Activated gamma-delta T cell treated with anti-CD3 and anti-CD28 coated beads, Interleukin-2, amount 50 U/mL, for 16 hours (primary cell): ENCODE results near the gene TPRX1.
"Not testable (repeated sequence)": the region's sequence is repeated elsewhere in the genome, so short reads cannot be mapped to it uniquely, and the experiment has no call there.

Source experiments
- DNase-seq: peaks from one replicate; pipeline ENCODE4 v3.0.0-alpha.2; 2020; ENCODE audit warnings: low read depth

TPRX1 gene

GRCh38 chr19:47767349-47767748 is 37.0 kb downstream of the TPRX1 start:
- DNase-seq: no peak

- DNase-seq: no peak
These were observed 37.7 kb downstream of the TPRX1 start for GRCh38 chr19:47766670-47767069.

- DNase-seq: no peak
These were observed 38.1 kb downstream of the TPRX1 start for GRCh38 chr19:47766359-47766620.

GRCh38 chr19:47765523-47766358 is 38.6 kb downstream of the TPRX1 start:
- DNase-seq: no peak

- DNase-seq: not testable (repeated sequence)
These were observed 39.6 kb downstream of the TPRX1 start for GRCh38 chr19:47764705-47765104.

DNA sequence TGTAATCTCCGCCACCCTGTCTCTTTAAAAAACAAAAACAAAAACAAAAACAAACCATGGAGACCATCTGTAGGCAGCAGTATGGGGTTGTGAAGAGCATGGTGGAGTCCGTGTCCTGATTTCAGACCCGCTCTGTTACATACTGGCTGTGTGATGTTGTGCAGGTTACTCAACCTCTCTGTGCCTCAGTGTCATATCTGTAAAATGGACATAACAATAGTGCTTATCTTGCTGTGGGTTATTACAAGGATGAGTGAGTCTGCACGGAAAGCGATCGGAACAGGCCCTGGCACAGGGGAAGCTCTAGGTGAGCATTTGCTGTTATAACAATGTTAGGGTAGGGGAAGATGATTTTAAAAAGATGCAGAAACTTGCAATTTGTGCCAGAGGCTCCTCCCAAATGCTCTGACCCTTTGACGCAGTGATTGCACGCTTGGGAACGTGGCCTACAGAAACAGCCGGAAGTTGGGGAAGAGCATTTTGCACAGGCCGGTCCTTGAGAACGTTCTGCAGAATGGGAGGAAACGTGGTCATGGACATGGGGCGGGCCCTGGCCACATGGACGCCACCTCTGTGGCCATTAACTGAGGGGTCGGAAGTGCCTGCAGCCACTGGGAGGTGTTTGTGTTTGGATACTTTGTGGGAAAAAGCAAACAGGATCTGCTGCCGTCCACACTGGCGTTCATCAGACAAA is 41.6 kb downstream of the TPRX1 start:
- no peak for DNase-seq

- no peak for DNase-seq
These were observed 42.2 kb downstream of the TPRX1 start for GRCh38 chr19:47762151-47762550.

- no peak for DNase-seq
These were observed 42.8 kb downstream of the TPRX1 start for GRCh38 chr19:47761566-47761965.

DNA sequence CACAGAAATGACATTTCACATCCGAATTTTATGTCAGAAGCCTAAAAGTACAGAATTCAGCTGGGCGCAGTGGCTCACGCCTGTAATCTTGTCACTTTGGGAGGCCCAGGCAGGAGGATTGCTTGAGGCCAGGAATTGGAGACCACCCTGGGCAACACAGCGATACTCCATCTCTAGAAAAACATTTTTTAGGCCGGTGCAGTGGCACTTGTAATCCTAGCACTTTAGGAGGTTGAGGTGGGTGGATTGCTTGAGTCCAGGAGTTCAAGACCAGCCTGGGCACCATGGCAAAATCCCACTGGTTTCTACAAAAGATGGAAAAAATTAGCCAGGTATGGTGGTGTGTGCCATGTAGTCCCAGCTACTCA is 43.7 kb downstream of the TPRX1 start:
- DNase-seq: no peak

DNA sequence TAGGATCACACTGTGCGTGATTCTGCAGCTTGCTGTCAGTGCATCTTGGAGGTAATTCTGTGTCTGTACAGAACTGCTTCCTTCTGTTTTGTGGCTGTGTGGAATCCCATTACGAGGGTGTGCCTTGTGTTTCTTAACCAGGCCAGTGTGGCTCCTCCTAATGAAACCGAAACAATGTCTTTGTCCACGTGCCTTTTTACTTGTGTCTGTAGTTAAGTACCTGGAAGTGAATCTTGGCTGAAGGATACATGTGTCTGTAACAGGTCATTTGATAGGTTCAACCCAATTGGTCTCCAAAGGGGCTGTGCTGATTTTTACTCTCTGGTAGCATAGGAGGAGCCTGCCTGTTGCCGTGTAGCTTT is 45.9 kb downstream of the TPRX1 start:
- DNase-seq: no peak

- no peak for DNase-seq
These were observed 46.5 kb downstream of the TPRX1 start for GRCh38 chr19:47757617-47758442.

GRCh38 chr19:47756953-47757608 is 47.3 kb downstream of the TPRX1 start:
- no peak for DNase-seq

DNA sequence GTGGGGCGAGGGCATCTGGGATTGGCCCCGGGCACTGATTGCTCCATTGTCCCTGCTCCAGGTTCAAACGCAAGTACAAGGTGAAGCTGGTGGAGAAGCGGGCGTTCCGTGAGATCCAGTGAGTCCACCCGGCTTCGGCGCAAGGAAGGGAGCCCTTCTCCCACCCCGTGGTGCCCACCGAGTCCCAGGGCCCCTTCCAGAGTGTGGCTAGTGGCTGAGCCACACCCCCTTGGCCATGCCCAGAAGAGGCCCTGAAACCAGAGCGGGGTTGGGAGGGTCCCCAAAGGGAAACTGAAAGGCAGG is 47.8 kb downstream of the TPRX1 start:
- DNase-seq: no peak

GRCh38 chr19:47755762-47756626 is 48.4 kb downstream of the TPRX1 start:
- DNase-seq: no peak

DNA sequence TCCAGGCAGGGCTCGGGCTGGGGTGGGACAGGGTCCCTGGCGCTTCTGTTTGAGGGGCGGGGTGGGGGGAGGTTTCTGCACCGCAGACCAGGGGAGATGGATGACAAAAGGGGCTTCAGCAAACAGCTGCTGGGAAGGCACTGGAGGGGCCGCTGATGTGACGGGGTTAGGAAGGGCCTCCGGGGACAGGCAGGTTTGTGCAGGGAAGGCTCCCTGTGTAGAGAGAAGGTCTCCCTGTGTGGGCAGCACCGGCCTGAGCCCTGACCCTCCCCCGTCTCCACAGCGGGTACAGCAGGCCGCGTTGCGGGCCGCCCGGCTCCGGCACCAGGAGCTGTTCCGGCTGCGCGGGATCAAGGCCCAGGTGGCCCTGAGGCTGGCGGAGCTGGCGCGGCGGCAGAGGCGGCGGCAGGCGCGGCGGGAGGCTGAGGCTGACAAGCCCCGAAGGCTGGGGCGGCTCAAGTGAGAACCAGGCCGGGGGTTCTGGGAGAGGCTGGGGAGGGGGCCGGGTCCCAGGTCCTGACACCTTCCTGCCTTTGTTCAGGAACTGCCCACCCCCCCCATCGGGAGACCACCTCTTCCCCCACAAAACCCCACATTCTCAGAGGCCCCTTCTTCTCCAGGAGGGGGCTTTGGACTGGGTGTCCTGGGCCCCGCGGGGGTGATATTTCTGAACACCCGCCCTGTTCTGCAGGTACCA is 49.1 kb downstream of the TPRX1 start:
- no peak for DNase-seq

DNA sequence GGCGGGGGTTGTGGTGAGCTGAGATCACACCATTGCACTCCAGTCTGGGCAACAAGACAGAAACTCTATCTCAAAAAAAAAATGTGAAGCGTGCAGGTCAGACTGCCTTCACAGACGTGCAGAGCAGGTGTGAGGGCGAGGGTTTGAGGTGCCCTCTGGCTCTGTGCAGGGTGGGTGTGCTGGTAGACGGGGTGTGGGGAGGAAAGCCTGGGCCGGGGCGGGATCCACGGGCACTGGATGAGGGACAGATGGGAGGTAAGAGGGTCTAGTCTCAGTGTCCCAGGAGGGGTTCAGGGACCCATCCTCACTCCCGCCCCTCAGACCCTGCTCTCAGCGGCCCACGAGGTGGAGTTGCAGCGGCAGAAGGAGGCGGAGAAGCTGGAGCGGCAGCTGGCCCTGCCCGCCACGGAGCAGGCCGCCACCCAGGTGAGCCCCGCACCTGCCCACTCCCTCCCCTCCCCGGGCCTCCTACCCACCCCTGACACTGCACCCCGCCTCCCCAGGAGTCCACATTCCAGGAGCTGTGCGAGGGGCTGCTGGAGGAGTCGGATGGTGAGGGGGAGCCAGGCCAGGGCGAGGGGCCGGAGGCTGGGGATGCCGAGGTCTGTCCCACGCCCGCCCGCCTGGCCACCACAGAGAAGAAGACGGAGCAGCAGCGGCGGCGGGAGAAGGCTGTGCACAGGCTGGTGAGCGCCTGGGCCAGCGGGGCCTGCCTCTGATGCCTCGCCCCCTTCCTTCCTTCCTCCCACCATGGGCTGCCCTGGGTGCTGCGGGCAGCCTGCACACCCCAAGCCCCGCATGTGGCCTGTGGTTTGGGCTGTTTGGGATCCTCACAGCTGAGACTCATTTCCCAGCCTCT is 49.9 kb downstream of the TPRX1 start:
- DNase-seq: no peak

DNA sequence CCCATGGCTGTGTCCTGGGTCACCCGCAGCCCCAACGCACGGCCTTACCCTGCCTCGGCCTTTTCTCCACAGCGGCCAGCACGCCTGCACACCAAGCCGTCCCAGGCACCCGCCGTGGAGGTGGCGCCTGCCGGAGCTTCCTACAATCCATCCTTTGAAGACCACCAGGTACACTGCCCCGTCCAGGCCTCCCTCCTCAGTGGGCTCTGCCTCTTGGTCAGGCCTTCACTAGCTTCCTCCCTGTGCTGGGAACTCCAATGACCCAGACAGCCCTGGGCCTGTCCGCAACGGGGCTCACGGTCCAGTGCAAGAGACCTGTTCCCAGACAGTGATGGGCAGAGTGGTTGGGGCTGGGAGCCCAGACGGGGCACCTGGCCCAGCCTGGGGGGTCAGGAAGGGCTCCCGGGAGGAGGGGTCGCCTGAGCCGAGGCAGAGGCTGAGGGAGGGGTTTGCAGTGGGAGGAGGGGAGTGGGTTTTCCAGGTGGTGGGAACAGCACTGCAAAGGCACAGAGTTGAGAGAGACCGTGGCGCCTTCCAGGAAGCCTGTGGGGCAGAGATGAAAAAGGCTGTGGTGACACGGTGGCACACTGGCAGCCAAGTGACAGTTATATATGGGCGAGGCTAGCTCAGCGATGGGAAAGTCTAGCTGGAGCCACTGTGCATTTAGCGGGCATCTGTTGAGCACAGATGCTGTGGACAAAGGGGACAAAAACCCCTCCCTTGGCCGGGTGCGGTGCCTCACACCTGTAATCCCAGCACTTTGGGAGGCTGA is 51.7 kb downstream of the TPRX1 start:
- no peak for DNase-seq
